ENCODE data around the gene BCL6. TPM values are rescaled to one million over a fixed set of nuclear protein-coding genes. Genes with fewer than 3 reads are reported as not detected.

The BCL6 gene
- total and polyA plus RNA-seq, 4 donors, result 7.8 to 71.8 (median 13.3) TPM

DNA sequence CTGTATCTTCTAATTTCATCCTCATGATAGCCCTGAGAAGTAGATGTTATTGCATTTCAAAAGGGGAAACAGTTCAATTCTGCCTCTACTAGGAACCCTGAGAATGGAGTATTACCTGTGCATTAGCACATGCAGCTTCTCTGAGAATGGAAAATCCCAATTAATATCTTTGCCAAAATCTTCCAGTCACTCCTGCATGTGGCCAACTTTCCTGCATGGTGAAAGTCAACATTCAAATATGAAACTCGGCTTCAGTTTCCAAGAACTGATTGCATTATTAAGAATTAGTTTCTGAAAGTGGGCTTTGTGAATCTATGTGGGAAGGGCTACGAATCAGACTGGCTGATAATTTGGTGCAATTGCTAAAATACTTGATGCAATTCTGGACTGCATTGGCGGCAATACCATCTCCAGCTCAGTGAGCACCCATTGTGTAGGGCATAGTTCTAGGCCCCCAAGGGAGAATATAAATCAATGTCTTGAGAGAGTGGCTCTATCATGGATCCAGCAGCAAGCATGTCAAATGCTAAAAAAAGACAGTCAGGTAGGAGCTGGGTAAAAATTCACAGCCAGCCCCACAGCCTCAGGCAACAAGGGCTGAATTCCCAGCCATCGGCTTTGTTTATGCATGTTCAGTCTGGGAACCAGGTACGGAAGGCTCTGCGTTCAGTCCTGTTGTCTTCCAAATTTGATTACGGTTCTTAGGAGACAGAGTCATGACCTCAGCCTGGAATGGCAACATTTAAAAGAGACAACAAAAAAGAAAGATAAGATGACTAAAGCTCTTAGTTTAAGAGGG is 18.8 kb upstream of the BCL6 start:
- Histone ChIP-seq H3K27me3 (ENCODE audit: control insufficient read depth in 4 of 4, insufficient read depth in 4 of 4, low read length in 3 of 4) (no peaks in the 10 kb centered on the region), H3K4me1 (ENCODE audit: control insufficient read depth in 4 of 4, insufficient read depth in 4 of 4, low read length in 3 of 4) (no peaks in the 10 kb centered on the region), H3K9me3 (ENCODE audit: control insufficient read depth in 4 of 4, low read length in 3 of 4) (no peaks in the 10 kb centered on the region), H3K27ac (ENCODE audit: low read depth in 1 of 2, low read length in 2 of 2) (no peak overlapping the region), H3K9ac (ENCODE audit: low read depth in 1 of 2, low read length in 2 of 2) (no peak overlapping the region), H3K4me3 (ENCODE audit: low read depth in 1 of 3, low read length in 3 of 3) (no peak overlapping the region), H3K36me3 (ENCODE audit: control insufficient read depth in 4 of 4, insufficient read depth in 3 of 4, low read depth in 1 of 4, low read length in 3 of 4) (no peaks in the 10 kb centered on the region)
- WGBS, result 79% methylated on average over 7 of the region's 7 CpGs
- DNase-seq (ENCODE audit: low spot score), result no peak
- TF ChIP-seq NR2F2 (IDR thresholded peaks at IDR 0.05) (no peak), YY1 (IDR thresholded peaks at IDR 0.05) (no peak), GABPA (IDR thresholded peaks at IDR 0.05 in 1 of 2, conservative IDR thresholded peaks at IDR 0.05 in 1 of 2) (no peak), FOXA2 (IDR thresholded peaks at IDR 0.05) (no peak), SP1 (IDR thresholded peaks at IDR 0.05) (no peak), RAD21 (IDR thresholded peaks at IDR 0.05) (no peak), RXRA (IDR thresholded peaks at IDR 0.05) (no peak), EGR1 (IDR thresholded peaks at IDR 0.05; ENCODE audit: low read depth in 2 of 2) (no peak), HNF4G (IDR thresholded peaks at IDR 0.05) (no peak)
- TF ChIP-seq, protein P1, sequence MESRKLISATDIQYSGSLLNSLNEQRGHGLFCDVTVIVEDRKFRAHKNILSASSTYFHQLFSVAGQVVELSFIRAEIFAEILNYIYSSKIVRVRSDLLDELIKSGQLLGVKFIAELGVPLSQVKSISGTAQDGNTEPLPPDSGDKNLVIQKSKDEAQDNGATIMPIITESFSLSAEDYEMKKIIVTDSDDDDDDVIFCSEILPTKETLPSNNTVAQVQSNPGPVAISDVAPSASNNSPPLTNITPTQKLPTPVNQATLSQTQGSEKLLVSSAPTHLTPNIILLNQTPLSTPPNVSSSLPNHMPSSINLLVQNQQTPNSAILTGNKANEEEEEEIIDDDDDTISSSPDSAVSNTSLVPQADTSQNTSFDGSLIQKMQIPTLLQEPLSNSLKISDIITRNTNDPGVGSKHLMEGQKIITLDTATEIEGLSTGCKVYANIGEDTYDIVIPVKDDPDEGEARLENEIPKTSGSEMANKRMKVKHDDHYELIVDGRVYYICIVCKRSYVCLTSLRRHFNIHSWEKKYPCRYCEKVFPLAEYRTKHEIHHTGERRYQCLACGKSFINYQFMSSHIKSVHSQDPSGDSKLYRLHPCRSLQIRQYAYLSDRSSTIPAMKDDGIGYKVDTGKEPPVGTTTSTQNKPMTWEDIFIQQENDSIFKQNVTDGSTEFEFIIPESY (IDR thresholded peaks at IDR 0.05), result no peak
- TF ChIP-seq, protein P2, sequence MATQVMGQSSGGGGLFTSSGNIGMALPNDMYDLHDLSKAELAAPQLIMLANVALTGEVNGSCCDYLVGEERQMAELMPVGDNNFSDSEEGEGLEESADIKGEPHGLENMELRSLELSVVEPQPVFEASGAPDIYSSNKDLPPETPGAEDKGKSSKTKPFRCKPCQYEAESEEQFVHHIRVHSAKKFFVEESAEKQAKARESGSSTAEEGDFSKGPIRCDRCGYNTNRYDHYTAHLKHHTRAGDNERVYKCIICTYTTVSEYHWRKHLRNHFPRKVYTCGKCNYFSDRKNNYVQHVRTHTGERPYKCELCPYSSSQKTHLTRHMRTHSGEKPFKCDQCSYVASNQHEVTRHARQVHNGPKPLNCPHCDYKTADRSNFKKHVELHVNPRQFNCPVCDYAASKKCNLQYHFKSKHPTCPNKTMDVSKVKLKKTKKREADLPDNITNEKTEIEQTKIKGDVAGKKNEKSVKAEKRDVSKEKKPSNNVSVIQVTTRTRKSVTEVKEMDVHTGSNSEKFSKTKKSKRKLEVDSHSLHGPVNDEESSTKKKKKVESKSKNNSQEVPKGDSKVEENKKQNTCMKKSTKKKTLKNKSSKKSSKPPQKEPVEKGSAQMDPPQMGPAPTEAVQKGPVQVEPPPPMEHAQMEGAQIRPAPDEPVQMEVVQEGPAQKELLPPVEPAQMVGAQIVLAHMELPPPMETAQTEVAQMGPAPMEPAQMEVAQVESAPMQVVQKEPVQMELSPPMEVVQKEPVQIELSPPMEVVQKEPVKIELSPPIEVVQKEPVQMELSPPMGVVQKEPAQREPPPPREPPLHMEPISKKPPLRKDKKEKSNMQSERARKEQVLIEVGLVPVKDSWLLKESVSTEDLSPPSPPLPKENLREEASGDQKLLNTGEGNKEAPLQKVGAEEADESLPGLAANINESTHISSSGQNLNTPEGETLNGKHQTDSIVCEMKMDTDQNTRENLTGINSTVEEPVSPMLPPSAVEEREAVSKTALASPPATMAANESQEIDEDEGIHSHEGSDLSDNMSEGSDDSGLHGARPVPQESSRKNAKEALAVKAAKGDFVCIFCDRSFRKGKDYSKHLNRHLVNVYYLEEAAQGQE (IDR thresholded peaks at IDR 0.05), result no peak
- TF ChIP-seq, protein P3, sequence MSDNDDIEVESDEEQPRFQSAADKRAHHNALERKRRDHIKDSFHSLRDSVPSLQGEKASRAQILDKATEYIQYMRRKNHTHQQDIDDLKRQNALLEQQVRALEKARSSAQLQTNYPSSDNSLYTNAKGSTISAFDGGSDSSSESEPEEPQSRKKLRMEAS (IDR thresholded peaks at IDR 0.05), result no peak
- TF ChIP-seq, protein P4, sequence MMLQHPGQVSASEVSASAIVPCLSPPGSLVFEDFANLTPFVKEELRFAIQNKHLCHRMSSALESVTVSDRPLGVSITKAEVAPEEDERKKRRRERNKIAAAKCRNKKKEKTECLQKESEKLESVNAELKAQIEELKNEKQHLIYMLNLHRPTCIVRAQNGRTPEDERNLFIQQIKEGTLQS (IDR thresholded peaks at IDR 0.05), result no peak

DNA sequence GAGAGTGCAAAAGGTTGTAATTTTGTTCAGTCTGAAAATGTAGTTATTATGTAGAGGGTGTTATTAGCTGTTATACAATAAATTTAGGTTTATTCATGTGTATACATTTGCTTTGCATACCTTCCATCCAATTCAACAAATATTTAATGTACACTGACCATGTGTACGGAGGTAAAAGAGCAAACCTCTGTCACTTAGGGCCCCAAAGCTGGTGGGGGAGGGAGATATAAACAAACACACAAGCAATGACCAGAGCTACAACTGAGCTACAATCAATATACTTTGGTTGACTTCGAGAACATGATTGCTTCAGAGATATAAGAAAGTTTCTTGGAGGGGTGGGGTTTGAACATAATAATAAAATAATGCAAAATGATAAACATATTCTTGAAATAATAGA is 17.5 kb upstream of the BCL6 start:
- Histone ChIP-seq H3K4me1 (ENCODE audit: control insufficient read depth in 4 of 4, insufficient read depth in 4 of 4, low read length in 3 of 4) (no peaks in the 10 kb centered on the region), H3K9me3 (ENCODE audit: control insufficient read depth in 4 of 4, low read length in 3 of 4) (no peaks in the 10 kb centered on the region), H3K36me3 (ENCODE audit: control insufficient read depth in 4 of 4, insufficient read depth in 3 of 4, low read depth in 1 of 4, low read length in 3 of 4) (no peaks in the 10 kb centered on the region), H3K9ac (ENCODE audit: low read depth in 1 of 2, low read length in 2 of 2) (no peak overlapping the region), H3K27me3 (ENCODE audit: control insufficient read depth in 4 of 4, insufficient read depth in 4 of 4, low read length in 3 of 4) (no peaks in the 10 kb centered on the region), H3K4me3 (ENCODE audit: low read depth in 1 of 3, low read length in 3 of 3) (no peak overlapping the region), H3K27ac (ENCODE audit: low read depth in 1 of 2, low read length in 2 of 2) (no peak overlapping the region)
- WGBS, result 71% methylated on average over 2 of the region's 2 CpGs
- no peak for DNase-seq (ENCODE audit: low spot score)
- no peak for TF ChIP-seq TAF1 (conservative IDR thresholded peaks at IDR 0.05)
- TF ChIP-seq FOXA1 (IDR thresholded peaks at IDR 0.05), result no peak
- TF ChIP-seq EGR1 (IDR thresholded peaks at IDR 0.05; ENCODE audit: low read depth in 2 of 2), result no peak
- no peak for TF ChIP-seq NR2F2 (IDR thresholded peaks at IDR 0.05)
- no peak for TF ChIP-seq JUND (IDR thresholded peaks at IDR 0.05)
- no peak for TF ChIP-seq RXRA (IDR thresholded peaks at IDR 0.05)
- TF ChIP-seq, protein P4 (IDR thresholded peaks at IDR 0.05), result no peak
- TF ChIP-seq RAD21 (IDR thresholded peaks at IDR 0.05), result no peak
- no peak for TF ChIP-seq YY1 (IDR thresholded peaks at IDR 0.05)
- TF ChIP-seq, protein P2 (IDR thresholded peaks at IDR 0.05), result no peak
- TF ChIP-seq, protein P5, sequence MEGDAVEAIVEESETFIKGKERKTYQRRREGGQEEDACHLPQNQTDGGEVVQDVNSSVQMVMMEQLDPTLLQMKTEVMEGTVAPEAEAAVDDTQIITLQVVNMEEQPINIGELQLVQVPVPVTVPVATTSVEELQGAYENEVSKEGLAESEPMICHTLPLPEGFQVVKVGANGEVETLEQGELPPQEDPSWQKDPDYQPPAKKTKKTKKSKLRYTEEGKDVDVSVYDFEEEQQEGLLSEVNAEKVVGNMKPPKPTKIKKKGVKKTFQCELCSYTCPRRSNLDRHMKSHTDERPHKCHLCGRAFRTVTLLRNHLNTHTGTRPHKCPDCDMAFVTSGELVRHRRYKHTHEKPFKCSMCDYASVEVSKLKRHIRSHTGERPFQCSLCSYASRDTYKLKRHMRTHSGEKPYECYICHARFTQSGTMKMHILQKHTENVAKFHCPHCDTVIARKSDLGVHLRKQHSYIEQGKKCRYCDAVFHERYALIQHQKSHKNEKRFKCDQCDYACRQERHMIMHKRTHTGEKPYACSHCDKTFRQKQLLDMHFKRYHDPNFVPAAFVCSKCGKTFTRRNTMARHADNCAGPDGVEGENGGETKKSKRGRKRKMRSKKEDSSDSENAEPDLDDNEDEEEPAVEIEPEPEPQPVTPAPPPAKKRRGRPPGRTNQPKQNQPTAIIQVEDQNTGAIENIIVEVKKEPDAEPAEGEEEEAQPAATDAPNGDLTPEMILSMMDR (IDR thresholded peaks at IDR 0.05; ENCODE audit: low read depth, low read length, missing input control), result no peak
- no peak for TF ChIP-seq SP1 (IDR thresholded peaks at IDR 0.05)
- TF ChIP-seq, protein P3 (IDR thresholded peaks at IDR 0.05), result no peak
- TF ChIP-seq FOXA2 (IDR thresholded peaks at IDR 0.05), result no peak

Data from liver (tissue), 9 donors.